AG08396 (cell line): Measurements from ENCODE around the gene NCAPH2.

Experiments
- DNase-seq: peaks from one replicate; pipeline ENCODE4 v3.0.0; 2012; ENCODE audit warnings: low spot score, mixed read lengths

NCAPH2 gene

DNA sequence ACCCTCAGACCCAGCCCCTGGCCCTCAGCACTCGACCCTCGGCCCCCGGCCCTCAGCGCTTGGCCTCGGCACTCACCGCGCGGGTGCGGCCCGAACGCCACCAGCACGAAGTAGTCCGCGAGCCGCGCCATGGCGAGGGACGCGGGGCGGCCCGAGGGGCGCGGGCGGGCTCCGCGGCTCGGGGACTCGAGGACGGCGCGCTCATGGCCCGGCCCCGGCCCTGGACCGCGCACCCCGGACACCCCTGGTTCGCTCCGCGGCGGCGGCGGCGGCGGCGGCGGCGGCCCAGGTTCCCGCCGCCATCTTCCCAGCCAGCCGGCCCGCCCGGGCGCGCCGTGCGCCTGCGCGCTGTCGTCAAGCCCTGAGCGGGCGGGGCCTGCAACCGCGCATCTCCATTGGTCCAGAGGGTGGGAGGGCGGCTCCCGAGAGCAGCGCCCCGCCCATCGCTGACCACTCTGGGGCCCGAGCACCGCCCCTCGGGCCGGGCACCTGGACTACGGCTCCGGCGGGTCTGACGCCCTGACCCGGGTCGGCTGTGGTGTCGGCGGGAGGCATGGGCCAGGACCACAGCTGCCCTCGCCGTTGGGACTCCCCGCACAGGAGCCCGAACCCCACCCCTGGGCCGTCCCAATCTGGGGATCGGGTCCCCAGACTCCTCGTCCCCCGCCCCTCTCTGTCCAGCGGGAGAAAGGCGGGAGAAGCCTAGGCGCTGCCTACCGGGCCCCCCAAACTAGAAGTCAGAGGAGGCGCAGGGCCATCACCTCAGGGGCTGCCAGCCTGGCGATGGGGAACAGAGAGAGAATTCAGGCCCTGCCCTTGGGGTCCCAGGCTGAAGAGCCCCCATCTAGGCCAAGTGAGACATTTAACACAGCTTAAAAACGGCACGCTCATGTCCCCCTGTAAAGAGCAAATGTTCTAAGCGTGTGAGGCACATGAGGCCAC is 33.0 kb upstream of the NCAPH2 start, which contains the start of gene SBF1:
TSS of gene SBF1 (minus strand) at position 326 of the 942 bp plus-strand sequence. CDS start at position 131, 195 bp downstream.
- peak; percentile 100 for DNase-seq

DNA sequence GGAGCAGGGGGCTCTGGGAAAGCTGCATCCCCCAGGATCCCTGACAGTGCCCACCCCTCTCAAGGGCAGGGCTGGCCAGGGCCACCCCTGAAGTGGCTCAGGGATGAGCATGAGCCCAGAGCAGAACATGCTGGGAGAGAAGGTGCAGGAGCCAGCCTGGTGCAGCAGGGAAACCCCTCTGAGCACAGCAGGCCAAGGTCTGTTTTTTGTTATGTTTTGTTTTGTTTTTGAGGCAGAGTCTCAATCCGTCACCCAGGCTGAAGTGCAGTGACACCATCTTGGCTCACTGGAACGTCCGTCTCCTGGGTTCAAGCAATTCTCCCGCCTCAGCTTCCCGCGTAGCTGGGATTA is 32.4 kb upstream of the NCAPH2 start:
- no peak for DNase-seq

DNA sequence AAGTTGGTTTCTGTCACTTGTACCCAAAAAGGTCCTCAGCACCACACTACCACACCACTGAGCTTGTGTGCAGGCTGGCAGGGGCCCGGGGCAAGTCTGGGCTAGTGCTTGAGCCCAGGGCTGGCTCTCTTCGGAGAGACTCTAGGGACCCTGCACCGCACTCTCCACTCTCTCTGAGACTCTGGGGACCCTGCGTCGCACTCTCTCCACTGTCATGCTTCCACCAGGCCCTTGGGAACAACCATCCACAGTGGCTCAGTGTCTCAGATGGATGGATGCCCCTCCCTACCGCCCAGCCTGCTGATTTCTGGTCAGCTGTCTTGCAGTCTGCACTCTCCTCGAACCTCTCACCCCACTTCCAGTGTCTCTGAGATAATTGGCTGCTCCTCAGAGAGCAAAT is 31.2 kb upstream of the NCAPH2 start:
- DNase-seq: no peak

DNA sequence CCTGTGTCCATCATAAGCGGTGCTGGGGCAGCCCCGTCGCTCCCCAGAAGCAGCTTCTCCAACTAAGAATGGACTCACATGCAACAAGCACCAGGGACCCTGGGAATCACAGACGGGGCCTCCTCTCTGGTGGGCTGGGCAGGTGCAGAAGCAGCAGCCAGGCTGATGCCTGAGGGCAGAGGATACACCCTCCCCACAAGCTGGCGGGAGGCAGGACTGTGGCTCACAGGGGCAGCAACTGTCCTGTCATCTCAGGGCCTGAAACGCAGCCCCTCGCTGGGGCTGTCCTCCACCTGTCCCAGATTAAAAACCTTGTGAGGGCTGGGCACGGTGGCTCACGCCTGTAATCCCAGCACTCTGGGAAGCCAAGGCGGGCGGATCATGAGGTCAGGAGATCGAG is 30.1 kb upstream of the NCAPH2 start:
- DNase-seq: no peak

DNA sequence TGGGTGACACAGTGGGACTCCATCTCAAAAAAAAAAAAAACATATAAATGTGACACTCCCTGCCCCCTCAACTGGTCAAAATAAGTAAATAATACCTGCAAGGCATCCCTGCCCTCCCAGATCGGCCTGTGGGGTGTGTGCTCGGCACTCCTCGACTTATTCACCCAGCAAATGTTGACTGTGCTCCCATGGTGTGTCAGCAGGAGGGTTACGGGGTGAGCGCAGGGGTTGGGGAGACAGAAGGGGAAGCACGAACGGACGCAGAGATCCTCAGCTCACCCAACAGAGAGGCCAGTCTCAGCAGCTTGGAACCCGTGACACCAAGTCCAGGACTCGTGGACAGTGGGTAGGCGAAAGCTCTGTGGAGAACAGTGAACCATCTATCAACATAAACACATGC is 28.3 kb upstream of the NCAPH2 start:
- DNase-seq: no peak

DNA sequence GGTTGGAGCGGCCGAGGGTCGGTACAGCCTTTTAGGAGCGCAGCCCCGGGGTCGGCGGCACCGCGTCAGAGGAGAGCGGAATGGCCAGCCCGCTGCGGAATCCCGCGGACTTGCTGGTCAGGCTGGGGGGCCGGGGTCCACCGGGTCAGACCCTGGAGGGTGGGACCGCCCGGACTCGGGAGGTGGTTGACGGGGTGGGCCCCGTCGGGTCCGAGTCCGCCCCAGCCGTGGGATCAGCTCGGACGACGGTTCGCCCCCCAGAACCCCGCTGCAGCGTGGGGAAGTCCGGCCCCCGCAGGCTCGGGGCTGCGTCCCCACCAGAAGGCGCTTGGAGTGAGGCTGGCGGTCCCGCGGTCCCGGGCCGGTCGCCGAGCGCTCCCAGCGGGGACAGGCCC is 27.0 kb upstream of the NCAPH2 start:
- DNase-seq: no peak

DNA sequence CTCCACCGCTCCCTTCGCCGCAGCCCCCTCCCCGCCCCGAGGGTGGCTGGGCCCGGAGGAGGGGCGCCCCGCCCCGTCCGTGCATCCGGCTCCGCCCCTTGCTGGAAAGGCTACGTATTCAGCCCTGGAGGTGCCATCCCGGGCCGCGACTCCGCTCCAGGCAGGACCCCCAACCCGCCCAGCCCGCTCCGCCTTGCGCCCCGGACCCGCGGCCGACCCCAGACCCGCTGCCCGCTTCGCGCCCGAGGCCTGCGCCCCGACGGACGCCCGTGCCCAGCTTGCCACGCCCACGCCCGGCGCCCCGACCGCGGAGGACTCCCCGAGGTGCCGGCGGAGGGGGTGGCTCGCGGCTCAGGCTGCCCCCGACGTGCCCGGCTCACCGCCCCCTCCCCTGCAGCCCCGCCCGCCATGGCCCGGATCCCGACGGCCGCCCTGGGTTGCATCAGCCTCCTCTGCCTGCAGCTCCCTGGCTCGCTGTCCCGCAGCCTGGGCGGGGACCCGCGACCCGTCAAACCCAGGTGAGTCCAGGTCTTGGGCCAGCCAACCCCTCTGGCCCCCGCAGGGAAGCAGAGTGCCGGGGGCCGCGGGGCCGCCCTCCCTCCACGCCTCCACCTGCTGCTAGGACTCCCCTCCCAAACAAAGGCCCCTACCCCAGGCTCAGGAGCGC is 26.5 kb upstream of the NCAPH2 start, which contains the start of gene ADM2:
TSS of gene ADM2 (plus strand) at position 104 of the 667 bp plus-strand sequence. CDS start at position 409, 305 bp downstream.
- peak; percentile 62 for DNase-seq

DNA sequence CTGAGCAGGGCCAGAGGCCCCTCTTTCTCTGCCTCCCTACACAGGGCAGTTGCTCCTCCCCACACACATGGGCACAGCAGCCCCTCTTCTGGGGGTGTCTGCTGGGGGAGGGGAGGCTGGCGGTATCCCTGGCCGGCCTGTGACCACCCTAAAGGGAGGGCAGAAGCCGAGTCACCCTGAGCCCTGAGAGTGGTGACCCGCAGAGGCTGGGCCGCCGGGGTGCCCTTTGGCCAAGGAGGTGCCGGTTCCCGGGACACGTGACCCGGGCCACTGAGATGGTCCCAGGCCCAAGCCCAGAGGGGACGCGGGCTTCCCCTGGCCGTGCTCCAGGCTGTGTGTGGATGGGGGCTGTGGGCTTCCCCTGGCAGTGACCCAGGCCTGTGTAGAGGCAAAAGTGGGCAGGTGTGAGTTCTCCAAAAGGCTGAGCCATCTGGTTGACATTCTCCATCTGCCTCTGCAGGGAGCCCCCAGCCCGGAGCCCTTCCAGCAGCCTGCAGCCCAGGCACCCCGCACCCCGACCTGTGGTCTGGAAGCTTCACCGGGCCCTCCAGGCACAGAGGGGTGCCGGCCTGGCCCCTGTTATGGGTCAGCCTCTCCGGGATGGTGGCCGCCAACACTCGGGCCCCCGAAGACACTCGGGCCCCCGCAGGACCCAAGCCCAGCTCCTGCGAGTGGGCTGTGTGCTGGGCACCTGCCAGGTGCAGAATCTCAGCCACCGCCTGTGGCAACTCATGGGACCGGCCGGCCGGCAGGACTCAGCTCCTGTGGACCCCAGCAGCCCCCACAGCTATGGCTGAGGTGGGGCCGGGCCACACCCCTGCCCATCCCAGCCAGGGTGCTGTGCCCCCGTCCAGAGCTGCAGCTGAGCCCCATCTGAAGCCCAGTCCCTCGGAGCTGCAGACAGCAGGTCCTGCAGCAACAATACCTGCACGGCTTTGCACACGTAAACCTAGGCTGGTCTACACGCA is 25.6 kb upstream of the NCAPH2 start:
- no peak for DNase-seq

DNA sequence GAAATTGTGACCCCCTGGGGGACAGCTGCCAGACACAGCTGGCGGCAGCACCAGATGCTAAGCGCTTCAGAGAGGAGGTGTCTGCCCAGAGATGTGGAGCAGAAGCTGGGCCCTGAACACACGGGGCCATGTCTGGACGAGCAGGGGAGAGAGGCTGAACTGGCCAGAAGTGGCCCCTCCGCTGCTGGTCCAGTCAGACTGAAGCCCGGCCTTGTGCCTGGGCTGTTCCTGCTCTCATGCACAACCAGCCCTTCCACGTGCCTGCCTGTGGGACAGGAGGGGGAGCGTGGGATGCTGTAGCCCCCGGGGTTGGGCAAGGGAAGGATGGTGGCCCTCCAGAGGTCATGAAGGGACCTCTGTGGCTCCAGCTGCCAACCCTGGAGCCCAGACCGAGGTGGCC is 24.9 kb upstream of the NCAPH2 start:
- DNase-seq: no peak

DNA sequence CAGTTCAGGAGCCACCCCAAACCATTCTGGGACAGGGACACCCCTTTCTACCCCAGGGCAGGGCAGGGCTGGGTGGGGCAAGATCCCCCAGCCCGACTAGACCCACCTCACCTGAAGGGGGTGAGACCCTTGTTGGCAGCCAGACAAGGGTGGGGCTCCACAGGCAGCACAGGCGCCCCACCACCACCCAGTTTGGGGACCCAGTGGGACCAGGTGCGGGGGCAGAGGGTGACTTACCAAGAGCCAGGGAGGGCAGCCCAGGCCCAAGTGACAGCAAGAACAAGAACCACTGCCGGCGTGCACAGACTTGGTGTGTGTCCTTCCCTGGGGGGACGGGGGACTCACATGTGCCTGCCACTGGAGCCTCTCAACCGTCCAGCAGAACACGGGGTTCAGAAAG is 24.5 kb upstream of the NCAPH2 start:
- no peak for DNase-seq

DNA sequence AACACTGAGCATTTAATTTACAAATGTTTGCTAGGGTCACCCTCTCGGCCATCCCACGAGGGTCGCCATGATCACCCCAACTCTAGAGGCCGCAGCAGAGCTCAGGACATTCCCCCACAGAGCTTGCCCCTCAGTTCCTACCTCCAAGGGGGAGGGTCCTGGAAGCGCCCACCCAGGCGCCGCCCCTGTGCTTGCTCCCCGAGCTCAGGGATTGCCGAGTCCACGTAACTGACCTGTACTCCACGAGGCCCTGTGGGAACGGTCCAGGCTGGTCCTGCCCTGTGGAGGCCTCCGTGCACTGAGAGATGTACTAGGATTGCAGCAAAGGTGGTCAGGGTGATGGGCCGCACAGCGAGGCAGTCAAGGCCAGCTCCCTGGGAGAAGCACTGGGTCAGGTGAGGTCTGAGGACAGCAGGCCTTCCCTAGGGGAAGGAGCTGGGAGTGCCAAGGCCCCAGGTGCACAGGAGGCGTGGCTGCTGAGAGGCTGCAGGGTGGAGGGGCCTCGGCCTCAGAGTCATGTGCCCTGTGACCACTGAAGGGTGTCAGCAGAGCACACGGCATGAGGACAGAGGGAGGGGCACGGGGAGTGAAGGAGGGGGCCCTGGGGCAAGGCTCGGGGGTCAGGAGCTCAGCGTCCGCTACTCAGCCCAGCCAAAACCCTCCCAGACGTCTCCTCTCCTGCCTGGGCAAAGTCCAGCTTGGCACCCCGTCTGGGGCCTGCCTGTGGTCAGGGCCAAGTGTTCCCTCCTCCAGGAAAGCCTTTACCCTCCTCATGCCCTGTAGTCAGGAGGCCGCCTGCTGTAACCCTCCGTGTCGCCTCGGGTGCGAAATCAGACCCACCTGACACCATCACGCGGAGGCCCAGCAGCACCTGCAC is 23.8 kb upstream of the NCAPH2 start:
- DNase-seq: no peak

DNA sequence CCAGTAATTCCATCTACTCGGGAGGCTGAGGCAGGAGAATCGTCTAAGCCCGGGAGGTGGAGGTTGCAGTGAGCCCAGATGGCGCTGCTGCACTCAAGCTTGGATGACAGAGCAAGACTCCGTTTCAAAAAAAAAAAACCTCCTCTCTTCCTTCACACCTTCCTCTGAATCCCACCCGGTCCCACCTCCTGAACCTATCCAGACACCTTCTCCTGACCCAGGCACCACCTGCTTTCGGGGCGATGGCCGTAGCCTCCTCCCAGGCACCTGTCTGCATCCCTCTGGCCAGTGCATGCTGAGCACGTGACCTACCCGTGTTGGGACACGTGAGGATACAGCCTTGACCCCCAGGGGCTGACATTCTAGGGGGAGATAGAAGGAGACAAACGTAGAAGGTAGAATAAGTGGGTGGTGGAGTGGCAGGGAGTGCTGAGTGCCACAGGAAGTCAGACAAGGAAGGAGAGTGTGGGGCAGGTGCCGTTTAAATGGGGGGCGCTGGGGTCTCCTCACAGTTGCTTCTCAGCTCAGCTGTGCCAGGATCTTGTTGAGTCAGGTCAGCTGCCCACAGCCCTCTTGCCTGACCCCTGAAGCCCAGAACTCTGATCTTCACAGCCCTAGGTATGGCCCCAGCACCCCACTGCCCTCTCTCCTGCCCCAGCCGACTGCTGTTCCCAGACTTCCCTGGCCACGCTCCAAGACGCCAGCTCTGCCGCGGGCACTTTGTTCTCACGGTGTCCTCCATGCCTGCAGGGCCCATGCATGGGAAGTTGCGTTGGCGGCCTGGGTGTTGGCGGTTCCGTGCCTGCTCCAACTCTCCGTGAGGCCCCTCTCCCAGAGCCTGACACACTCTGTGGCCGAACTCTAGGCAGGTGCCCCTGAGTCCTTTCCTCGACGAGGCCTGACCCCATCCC is 22.5 kb upstream of the NCAPH2 start:
- DNase-seq: no peak

DNA sequence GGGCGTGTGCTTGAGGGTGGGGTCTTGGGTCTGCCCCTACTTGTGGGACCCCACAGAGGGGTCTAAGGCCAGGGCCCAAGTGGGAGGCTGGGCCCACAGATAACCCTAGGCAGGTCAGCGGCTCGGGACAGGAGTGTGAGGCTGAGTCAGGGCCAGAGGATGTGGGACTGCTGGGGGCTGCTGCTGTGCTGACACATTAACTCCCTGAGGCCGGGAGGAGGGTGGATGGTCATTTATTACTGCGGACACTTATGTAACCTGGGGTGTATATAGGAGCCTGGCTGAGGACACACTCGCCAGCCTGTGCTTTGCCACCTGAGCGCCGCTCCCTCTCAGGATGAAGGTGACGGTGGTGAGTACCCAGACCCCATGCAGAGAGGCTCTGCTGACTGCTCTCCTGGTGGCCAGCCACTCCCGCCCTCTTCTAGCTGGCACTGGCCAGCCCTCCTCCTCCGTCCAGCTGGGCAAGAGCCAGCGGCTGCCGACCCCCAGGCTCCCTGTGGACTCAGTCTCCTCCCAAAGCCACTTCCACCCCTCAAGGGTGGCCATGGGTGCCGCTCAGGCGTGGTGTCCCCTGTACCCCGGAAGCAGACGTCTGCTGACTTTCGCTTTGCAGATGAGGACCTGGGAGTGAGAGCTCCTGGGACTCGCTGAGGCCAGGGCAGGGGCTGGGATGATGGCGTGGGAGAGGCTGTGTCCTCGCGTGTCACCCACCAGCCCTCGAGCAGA is 21.3 kb upstream of the NCAPH2 start, which contains the start of gene MIOX:
TSS of gene MIOX (plus strand) at position 299 of the 729 bp plus-strand sequence. CDS start at position 338, 39 bp downstream.
- DNase-seq: no peak

DNA sequence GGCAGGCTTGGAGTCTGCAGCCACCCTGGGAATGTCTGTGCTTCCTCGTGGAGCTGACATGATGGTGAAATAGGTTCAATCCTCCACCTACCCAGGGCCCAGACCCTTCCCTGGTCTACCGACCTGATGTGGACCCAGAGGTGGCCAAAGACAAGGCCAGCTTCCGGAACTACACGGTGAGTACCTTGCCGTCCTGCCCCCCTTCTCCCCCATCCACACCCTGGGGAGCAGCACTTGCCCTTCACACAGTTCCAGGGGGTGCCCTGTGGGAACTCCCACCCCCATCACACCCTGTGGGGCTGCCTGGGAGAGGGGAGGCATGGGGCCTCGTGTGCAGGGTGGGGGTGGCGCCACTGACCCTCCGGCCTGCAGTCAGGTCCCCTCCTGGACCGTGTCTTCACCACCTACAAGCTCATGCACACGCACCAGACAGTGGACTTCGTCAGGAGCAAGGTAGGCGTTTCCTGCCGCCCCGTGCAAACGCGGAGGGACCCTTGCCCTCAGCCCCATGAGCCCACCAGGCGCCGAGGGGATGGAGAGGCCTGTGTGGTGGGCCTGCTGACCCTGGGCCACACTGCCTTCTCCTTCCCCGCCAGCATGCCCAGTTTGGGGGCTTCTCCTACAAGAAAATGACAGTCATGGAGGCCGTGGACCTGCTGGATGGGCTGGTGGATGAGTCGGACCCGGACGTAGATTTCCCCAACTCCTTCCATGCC is 20.6 kb upstream of the NCAPH2 start:
- DNase-seq: no peak

DNA sequence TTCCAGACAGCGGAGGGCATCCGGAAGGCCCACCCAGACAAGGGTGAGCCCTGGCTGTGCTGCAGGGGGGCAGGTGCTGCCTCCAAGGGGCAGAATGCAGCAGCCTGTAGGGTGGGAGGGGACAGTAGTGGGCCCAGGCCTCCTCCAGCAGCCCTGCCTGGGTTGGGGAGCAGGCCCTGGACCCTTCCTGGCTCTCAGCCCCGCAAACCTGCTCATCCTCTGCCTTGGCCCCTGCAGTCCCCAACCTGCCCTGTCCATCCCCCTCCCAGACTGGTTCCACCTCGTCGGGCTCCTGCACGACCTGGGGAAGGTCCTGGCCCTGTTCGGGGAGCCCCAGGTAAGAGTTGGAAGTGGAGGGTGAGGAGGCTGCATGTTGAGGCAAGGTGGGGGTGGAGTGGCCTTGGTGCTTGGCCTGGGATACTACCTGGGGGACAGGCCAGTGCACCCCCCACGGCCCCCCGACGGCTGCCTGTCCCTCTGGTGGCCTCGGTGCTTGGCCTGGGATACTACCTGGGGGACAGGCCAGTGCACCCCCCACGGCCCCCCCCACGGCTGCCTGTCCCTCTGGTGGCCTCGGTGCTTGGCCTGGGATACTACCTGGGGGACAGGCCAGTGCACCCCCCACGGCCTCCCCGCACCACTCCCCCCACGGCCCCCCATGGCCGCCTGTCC is 19.9 kb upstream of the NCAPH2 start:
- DNase-seq: no peak

DNA sequence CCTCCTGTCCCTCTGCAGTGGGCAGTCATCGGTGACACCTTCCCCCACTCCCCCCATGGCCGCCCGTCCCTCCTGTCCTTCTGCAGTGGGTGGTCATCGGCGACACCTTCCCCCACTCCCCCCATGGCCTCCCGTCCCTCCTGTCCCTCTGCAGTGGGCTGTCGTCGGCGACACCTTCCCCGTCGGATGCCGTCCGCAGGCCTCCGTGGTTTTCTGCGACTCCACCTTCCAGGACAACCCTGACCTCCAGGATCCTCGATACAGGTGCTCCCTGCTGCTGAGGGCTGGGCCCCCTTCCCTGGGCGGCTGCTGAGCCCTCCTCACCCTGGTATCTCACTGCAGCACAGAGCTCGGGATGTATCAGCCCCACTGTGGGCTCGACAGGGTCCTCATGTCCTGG is 19.1 kb upstream of the NCAPH2 start:
- DNase-seq: no peak

DNA sequence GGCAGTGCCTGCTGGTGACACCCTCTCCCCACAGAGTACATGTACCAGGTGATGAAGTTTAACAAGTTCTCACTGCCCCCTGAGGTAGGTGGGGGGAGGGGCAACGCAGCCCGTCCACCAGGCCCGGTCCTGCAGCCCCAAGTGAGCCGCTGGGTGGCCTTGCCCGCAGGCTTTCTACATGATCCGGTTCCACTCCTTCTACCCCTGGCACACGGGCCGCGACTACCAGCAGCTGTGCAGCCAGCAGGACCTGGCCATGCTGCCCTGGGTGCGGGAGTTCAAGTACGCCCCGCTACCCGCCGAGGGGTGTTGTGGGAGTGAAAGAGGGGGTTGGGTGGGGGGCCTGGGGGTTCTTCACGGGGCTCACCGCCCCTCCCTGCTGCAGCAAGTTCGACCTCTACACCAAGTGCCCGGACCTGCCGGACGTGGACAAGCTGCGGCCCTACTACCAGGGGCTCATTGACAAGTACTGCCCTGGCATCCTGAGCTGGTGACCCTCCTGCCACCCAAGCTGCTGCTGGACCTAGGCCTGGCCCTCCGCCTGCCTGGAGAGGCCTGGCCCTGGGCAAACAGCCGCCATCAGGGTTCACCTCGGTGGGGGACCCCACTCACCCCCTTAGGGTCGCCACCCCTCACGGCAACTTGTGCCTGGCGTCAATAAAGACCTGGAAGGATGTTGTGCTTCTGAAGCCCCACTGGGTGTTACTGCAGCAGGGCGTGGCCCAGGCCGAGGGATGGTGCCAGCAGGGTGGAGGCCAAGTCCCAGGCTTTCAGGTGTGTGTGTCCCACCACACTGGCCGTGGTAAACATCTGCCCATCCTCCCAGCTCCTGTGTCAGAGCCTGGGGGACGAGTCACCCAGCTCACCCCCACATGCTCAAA is 18.4 kb upstream of the NCAPH2 start:
- no peak for DNase-seq
